Osteoblast (primary cell): ENCODE measurements around the gene PDZRN3. TPM values are rescaled to one million over a fixed set of nuclear protein-coding genes. Genes with fewer than 3 reads are reported as not detected.

Experiments
- DNase-seq: peaks from one replicate; pipeline ENCODE4 v3.0.0; 2011; ENCODE audit warnings: low spot score, mixed read lengths; ENCODE audit not compliant: insufficient read length; ENCODE audit errors: missing footprints
- H2AFZ ChIP-seq: 2 replicates; pipeline ENCODE4 v1.6.0; 2011; ENCODE audit warnings: mild to moderate bottlenecking, low read length
- H3K27ac ChIP-seq: 2 replicates; pipeline ENCODE4 v1.5.1; 2011; ENCODE audit warnings: mild to moderate bottlenecking, low read depth, low read length, moderate library complexity
- H3K27me3 ChIP-seq: 2 replicates; pipeline ENCODE4 v1.6.0; 2012; ENCODE audit warnings: mild to moderate bottlenecking, control low read depth, inconsistent platforms, low read length, moderate library complexity; ENCODE audit not compliant: insufficient read depth
- H3K36me3 ChIP-seq: 2 replicates; pipeline ENCODE4 v1.5.1; 2011; ENCODE audit warnings: mild to moderate bottlenecking, low read length, control low read depth, moderate library complexity; ENCODE audit not compliant: insufficient read depth
- H3K4me1 ChIP-seq: 2 replicates; pipeline ENCODE4 v1.5.1; 2011; ENCODE audit warnings: mild to moderate bottlenecking, low read length, control low read depth, moderate library complexity; ENCODE audit not compliant: insufficient read depth
- H3K4me2 ChIP-seq: 2 replicates; pipeline ENCODE4 v1.6.0; 2011; ENCODE audit warnings: mild to moderate bottlenecking, low read length; ENCODE audit not compliant: insufficient read depth
- H3K4me3 ChIP-seq: fragments of 200-600 bp; sonication (generic); 3 replicates; pipeline ENCODE4 v1.5.1; 2012; ENCODE audit warnings: mild to moderate bottlenecking, low read length, inconsistent platforms; ENCODE audit not compliant: insufficient read depth
- H3K79me2 ChIP-seq: 2 replicates; pipeline ENCODE4 v1.6.0; 2012; ENCODE audit warnings: mild to moderate bottlenecking, low read length, control low read depth, inconsistent platforms; ENCODE audit not compliant: insufficient read depth
- H3K9me3 ChIP-seq: 2 replicates; pipeline ENCODE4 v1.5.1; 2011; ENCODE audit warnings: low read depth, low read length, control low read depth
- H4K20me1 ChIP-seq: 2 replicates; pipeline ENCODE4 v1.6.0; 2012; ENCODE audit warnings: mild to moderate bottlenecking, low read length, control low read depth; ENCODE audit not compliant: insufficient read depth
- total RNA-seq: library from RNA; depleted of rRNA; stranded (reverse); fragments of >200 nt; gene quantifications from 2 replicates; pipeline ENCODE4 v1.2.3, GENCODE V29; 2012
- TF ChIP-seq, protein P1 (sequence below): IDR thresholded peaks from 2 replicates; pipeline ENCODE4 v1.5.1; 2011; ENCODE audit warnings: mild to moderate bottlenecking, low read depth, low read length, moderate library complexity; ENCODE audit errors: extremely low read depth

The PDZRN3 gene
- total RNA-seq, 1 donor: 26.4 TPM

- TF ChIP-seq, protein P1, sequence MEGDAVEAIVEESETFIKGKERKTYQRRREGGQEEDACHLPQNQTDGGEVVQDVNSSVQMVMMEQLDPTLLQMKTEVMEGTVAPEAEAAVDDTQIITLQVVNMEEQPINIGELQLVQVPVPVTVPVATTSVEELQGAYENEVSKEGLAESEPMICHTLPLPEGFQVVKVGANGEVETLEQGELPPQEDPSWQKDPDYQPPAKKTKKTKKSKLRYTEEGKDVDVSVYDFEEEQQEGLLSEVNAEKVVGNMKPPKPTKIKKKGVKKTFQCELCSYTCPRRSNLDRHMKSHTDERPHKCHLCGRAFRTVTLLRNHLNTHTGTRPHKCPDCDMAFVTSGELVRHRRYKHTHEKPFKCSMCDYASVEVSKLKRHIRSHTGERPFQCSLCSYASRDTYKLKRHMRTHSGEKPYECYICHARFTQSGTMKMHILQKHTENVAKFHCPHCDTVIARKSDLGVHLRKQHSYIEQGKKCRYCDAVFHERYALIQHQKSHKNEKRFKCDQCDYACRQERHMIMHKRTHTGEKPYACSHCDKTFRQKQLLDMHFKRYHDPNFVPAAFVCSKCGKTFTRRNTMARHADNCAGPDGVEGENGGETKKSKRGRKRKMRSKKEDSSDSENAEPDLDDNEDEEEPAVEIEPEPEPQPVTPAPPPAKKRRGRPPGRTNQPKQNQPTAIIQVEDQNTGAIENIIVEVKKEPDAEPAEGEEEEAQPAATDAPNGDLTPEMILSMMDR: no peak
- H3K79me2 ChIP-seq: no peaks in the 10 kb centered on the region
- no peaks in the 10 kb centered on the region for H3K36me3 ChIP-seq
- H4K20me1 ChIP-seq: no peaks in the 10 kb centered on the region
- no peak overlapping the region for H3K4me3 ChIP-seq
- H2AFZ ChIP-seq: no peak overlapping the region
- no peaks in the 10 kb centered on the region for H3K9me3 ChIP-seq
- H3K4me2 ChIP-seq: no peak overlapping the region
- no peaks in the 10 kb centered on the region for H3K4me1 ChIP-seq
- no peak overlapping the region for H3K27ac ChIP-seq
- H3K27me3 ChIP-seq: peaks cover 15% of the 10 kb centered on the region
- DNase-seq: no peak
Measured at GRCh38 chr3:73350996-73351395, 273.7 kb downstream of the PDZRN3 start.

GRCh38 chr3:73349657-73350056 is 275.1 kb downstream of the PDZRN3 start:
- H3K9me3 ChIP-seq: no peaks in the 10 kb centered on the region
- H3K27me3 ChIP-seq: peaks cover 11% of the 10 kb centered on the region
- H3K36me3 ChIP-seq: no peaks in the 10 kb centered on the region
- TF ChIP-seq, protein P1: no peak
- H3K79me2 ChIP-seq: no peaks in the 10 kb centered on the region
- no peaks in the 10 kb centered on the region for H4K20me1 ChIP-seq
- H3K4me2 ChIP-seq: no peak overlapping the region
- H2AFZ ChIP-seq: no peak overlapping the region
- no peak for DNase-seq
- H3K27ac ChIP-seq: no peak overlapping the region
- H3K4me1 ChIP-seq: no peaks in the 10 kb centered on the region
- H3K4me3 ChIP-seq: no peak overlapping the region

- no peak overlapping the region for H3K4me3 ChIP-seq
- H3K27me3 ChIP-seq: no peaks in the 10 kb centered on the region
- TF ChIP-seq, protein P1: no peak
- no peak overlapping the region for H3K27ac ChIP-seq
- DNase-seq: no peak
- no peaks in the 10 kb centered on the region for H3K9me3 ChIP-seq
- no peaks in the 10 kb centered on the region for H3K79me2 ChIP-seq
- no peak overlapping the region for H2AFZ ChIP-seq
- no peak overlapping the region for H3K4me2 ChIP-seq
- H4K20me1 ChIP-seq: no peaks in the 10 kb centered on the region
- H3K36me3 ChIP-seq: no peaks in the 10 kb centered on the region
- no peaks in the 10 kb centered on the region for H3K4me1 ChIP-seq
Measured at GRCh38 chr3:73342077-73342476, 282.7 kb downstream of the PDZRN3 start.

- no peaks in the 10 kb centered on the region for H3K36me3 ChIP-seq
- no peaks in the 10 kb centered on the region for H4K20me1 ChIP-seq
- TF ChIP-seq, protein P1: no peak
- no peaks in the 10 kb centered on the region for H3K4me1 ChIP-seq
- no peaks in the 10 kb centered on the region for H3K9me3 ChIP-seq
- no peak overlapping the region for H2AFZ ChIP-seq
- H3K27ac ChIP-seq: no peak overlapping the region
- H3K4me3 ChIP-seq: no peak overlapping the region
- H3K79me2 ChIP-seq: no peaks in the 10 kb centered on the region
- no peak overlapping the region for H3K4me2 ChIP-seq
- no peaks in the 10 kb centered on the region for H3K27me3 ChIP-seq
- DNase-seq: no peak
Measured at GRCh38 chr3:73341272-73341935, 283.3 kb downstream of the PDZRN3 start.
